ENCODE data around the gene HTT. TPM values are rescaled to one million over a fixed set of nuclear protein-coding genes. Genes with fewer than 3 reads are reported as not detected.

The HTT gene
- total RNA-seq, 1 experiment from 2014 or later, result 66.8 TPM

GRCh38 chr4:3246458-3247398, 172.2 kb downstream of the HTT start:
- CTCF ChIA-PET, result no interaction called here
- no peaks in the 10 kb centered on the region for H3K36me3 ChIP-seq (ENCODE audit: insufficient read depth, low read length, poor library complexity, severe bottlenecking)
- no peaks in the 10 kb centered on the region for H3K27me3 ChIP-seq (replicated peaks; ENCODE audit: insufficient read depth, low read depth, low read length, poor library complexity)
- H3K27ac ChIP-seq (ENCODE audit: low read depth, low read length, poor library complexity, severe bottlenecking), result no peak overlapping the region
- no TSS peak for BruUV-seq (replicated peaks)
- TF ChIP-seq EZH2 (IDR thresholded peaks at IDR 0.05; ENCODE audit: borderline replicate concordance, low read depth, low read length, poor library complexity, severe bottlenecking), result no peak
- TF ChIP-seq CTCF (conservative IDR thresholded peaks at IDR 0.05; ENCODE audit: low read depth, low read length), result 0 out of 2 replicates have a peak, but pooled peaks have one; percentile 10
- no peaks in the 10 kb centered on the region for H3K9me3 ChIP-seq (ENCODE audit: low read depth, low read length, poor library complexity, severe bottlenecking)
- intact Hi-C loops (cut with micrococcal nuclease; ENCODE audit: unreplicated experiment), result no loop called here
- POLR2A ChIA-PET (ENCODE audit: low non-redundant PET), result no interaction called here
- H3K4me1 ChIP-seq (ENCODE audit: insufficient read depth, low read length, poor library complexity, severe bottlenecking), result peaks cover 6% of the 10 kb centered on the region
- H3K4me3 ChIP-seq (ENCODE audit: low read depth, low read length, poor library complexity, severe bottlenecking), result no peak overlapping the region
- no peak for DNase-seq (ENCODE audit: low spot score)

- no peaks in the 10 kb centered on the region for H3K9me3 ChIP-seq (ENCODE audit: low read depth, low read length, poor library complexity, severe bottlenecking)
- ChIA-PET POLR2A (ENCODE audit: low non-redundant PET) (no interaction called here), CTCF (no interaction called here)
- H3K4me1 ChIP-seq (ENCODE audit: insufficient read depth, low read length, poor library complexity, severe bottlenecking), result peaks cover 6% of the 10 kb centered on the region
- BruUV-seq (replicated peaks), result no TSS peak
- no peak overlapping the region for H3K27ac ChIP-seq (ENCODE audit: low read depth, low read length, poor library complexity, severe bottlenecking)
- no peaks in the 10 kb centered on the region for H3K36me3 ChIP-seq (ENCODE audit: insufficient read depth, low read length, poor library complexity, severe bottlenecking)
- no peak for DNase-seq (ENCODE audit: low spot score)
- no peak overlapping the region for H3K4me3 ChIP-seq (ENCODE audit: low read depth, low read length, poor library complexity, severe bottlenecking)
- no peaks in the 10 kb centered on the region for H3K27me3 ChIP-seq (replicated peaks; ENCODE audit: insufficient read depth, low read depth, low read length, poor library complexity)
- intact Hi-C loops (cut with micrococcal nuclease; ENCODE audit: unreplicated experiment), result no loop called here
- no peak for TF ChIP-seq EZH2 (IDR thresholded peaks at IDR 0.05; ENCODE audit: borderline replicate concordance, low read depth, low read length, poor library complexity, severe bottlenecking)
- TF ChIP-seq CTCF (conservative IDR thresholded peaks at IDR 0.05; ENCODE audit: low read depth, low read length), result no peak
These were observed 173.1 kb downstream of the HTT start for GRCh38 chr4:3247399-3248177.

GRCh38 chr4:3248178-3248480, 173.6 kb downstream of the HTT start:
- intact Hi-C loops (cut with micrococcal nuclease; ENCODE audit: unreplicated experiment), result no loop called here
- CTCF ChIA-PET, result no interaction called here
- no peak for DNase-seq (ENCODE audit: low spot score)
- no TSS peak for BruUV-seq (replicated peaks)
- TF ChIP-seq EZH2 (IDR thresholded peaks at IDR 0.05; ENCODE audit: borderline replicate concordance, low read depth, low read length, poor library complexity, severe bottlenecking) (no peak), CTCF (conservative IDR thresholded peaks at IDR 0.05; ENCODE audit: low read depth, low read length) (no peak)
- Histone ChIP-seq H3K27ac (ENCODE audit: low read depth, low read length, poor library complexity, severe bottlenecking) (no peak overlapping the region), H3K27me3 (replicated peaks; ENCODE audit: insufficient read depth, low read depth, low read length, poor library complexity) (no peaks in the 10 kb centered on the region), H3K36me3 (ENCODE audit: insufficient read depth, low read length, poor library complexity, severe bottlenecking) (no peaks in the 10 kb centered on the region), H3K9me3 (ENCODE audit: low read depth, low read length, poor library complexity, severe bottlenecking) (no peaks in the 10 kb centered on the region), H3K4me3 (ENCODE audit: low read depth, low read length, poor library complexity, severe bottlenecking) (no peak overlapping the region), H3K4me1 (ENCODE audit: insufficient read depth, low read length, poor library complexity, severe bottlenecking) (peaks cover 6% of the 10 kb centered on the region)
- POLR2A ChIA-PET (ENCODE audit: low non-redundant PET), result no interaction called here
